GM12873 (cell line): ENCODE data around the gene ARHGAP24.

ENCODE experiments used
- CTCF ChIP-seq: IDR thresholded peaks from 2 replicates; pipeline ENCODE4 v1.5.1; 2012; ENCODE audit warnings: low read depth, mild to moderate bottlenecking, moderate library complexity, low read length, control low read depth; ENCODE audit not compliant: insufficient read depth; ENCODE audit errors: missing control alignments

Gene ARHGAP24

GRCh38 chr4:86034616-86035015 is 559.7 kb downstream of the ARHGAP24 start:
- TF ChIP-seq CTCF = no peak

- TF ChIP-seq CTCF = no peak
These were observed 560.7 kb downstream of the ARHGAP24 start for GRCh38 chr4:86035688-86036087.

DNA sequence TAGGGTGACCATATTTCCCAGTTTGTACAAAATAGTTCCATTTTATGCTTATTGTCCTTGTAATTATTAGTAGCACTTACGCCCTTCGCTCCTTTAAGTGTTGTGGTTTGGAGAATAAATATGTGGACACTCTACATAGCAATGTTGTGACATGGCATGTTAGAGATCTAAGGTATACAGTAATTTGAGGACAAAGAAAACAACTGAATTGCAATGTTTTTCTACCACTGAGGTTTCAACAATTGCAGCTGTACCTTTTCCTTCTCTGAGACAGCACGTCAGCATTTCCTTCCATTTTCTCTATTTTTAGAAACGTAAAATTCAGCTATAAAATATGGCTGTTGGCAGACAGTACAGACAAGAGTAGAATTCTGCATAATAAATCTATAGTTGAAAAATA is 561.8 kb downstream of the ARHGAP24 start:
- TF ChIP-seq CTCF = no peak

GRCh38 chr4:86038037-86038436 is 563.1 kb downstream of the ARHGAP24 start:
- TF ChIP-seq CTCF = no peak

DNA sequence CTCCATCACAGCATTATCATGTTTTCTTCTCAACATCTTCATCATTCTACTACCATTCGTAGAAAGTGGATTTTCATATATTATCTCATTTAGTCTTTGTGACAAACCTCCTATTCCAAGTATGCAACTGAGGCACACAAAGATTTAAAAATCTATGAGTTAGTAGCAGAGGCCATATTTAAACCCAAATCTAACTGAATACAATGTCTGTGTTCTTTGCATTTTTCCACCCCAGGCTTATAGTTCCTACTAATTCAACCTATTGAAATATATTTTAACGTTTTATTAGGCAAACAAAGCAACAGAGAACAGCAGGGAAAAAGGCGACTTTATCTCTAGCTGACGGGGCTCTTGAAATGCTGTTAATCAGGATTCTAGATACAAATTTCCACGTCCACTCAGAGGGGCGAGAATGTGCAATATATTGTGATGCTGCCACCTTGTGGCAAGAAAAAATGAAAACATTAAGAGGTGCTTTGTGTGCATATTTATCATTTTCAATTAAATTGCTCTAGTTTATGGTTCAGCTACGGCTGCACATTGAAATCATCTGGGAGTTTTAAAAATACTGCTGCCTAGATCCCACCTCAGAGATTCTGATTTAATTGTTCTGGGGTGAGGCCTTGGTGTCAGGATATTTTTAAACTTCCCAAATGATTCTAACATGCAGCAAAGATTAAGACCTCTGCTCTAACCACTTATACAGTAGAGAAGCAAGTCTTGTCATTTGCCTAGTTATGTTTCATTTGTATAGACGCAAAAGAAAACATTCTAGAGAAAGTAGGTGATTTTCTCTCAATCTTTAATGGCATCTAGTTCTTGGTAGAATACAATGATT is 569.0 kb downstream of the ARHGAP24 start:
- peak; percentile 55 for TF ChIP-seq CTCF

DNA sequence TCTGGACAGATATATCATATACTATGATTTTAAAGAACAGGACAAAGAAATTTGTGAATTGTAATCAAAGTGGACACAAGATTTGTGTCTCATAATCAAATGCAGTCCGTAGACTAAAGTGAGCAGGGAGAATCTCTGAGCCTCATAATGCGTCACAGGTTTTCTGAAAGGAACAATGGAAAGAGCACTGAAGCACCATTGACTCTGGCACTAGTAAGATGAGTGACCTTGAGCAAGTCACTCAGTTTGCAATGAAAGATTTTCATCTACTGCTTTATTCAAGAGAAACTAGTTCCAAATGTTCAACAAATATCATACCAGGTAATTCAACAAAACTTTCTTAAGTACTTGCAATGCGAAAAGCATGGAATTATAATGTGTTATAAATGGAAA is 569.6 kb downstream of the ARHGAP24 start:
- TF ChIP-seq CTCF = no peak

DNA sequence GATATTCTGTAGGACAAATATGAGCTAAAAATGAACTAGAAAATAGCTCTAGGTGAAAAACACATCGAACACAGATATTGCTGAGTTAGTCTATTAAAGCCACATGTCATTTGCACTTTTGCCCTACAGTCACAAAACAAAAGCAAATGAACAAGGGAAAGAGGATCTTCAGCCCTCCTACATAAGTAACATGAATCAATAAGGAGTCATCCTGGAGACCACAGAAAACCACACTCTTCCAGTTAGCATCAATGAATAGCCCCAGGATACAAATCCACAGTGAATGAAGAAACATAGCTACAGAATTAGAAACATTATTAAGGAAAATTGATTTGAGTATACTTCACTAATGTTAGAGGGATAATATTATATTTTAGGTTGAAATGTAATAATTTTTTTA is 573.5 kb downstream of the ARHGAP24 start:
- TF ChIP-seq CTCF = no peak
